ENCODE measurements around the gene RBCK1. TPM values are rescaled to one million over a fixed set of nuclear protein-coding genes. Genes with fewer than 3 reads are reported as not detected.

The RBCK1 gene
- total RNA-seq, 4 donors from 2014 or later, result 63.6 to 85.3 (median 78.5) TPM

- H3K4me3 ChIP-seq, result no peak overlapping the region
- H3K27me3 ChIP-seq, result no peaks in the 10 kb centered on the region
- TF ChIP-seq EP300 (IDR thresholded peaks at IDR 0.05) (no peak), POLR2AphosphoS5 (IDR thresholded peaks at IDR 0.05) (no peak), POLR2A (IDR thresholded peaks at IDR 0.05) (no peak), CTCF (IDR thresholded peaks at IDR 0.05) (no peak)
- H3K4me1 ChIP-seq, result peaks cover 4% of the 10 kb centered on the region
- no peak overlapping the region for H3K27ac ChIP-seq
- DNase-seq (ENCODE audit: low spot score in 2 of 2), result peak in 1 of 2 donors; percentile 29
- H3K9me3 ChIP-seq, result no peaks in the 10 kb centered on the region
- peaks cover 71% of the 10 kb centered on the region for H3K36me3 ChIP-seq
- WGBS, result 77% methylated on average over 12 of the region's 12 CpGs
Observed at GRCh38 chr20:433300-433975, 25.3 kb downstream of the RBCK1 start.

GRCh38 chr20:434221-434620 lies 26.1 kb downstream of the RBCK1 start:
- peaks cover 7% of the 10 kb centered on the region for H3K4me1 ChIP-seq
- no peaks in the 10 kb centered on the region for H3K27me3 ChIP-seq
- no peaks in the 10 kb centered on the region for H3K9me3 ChIP-seq
- TF ChIP-seq EP300 (IDR thresholded peaks at IDR 0.05) (no peak), POLR2A (IDR thresholded peaks at IDR 0.05) (no peak)
- 66% methylated on average over 11 of the region's 11 CpGs for WGBS
- peak in 1 of 2 donors; percentile 22 for DNase-seq (ENCODE audit: low spot score in 2 of 2)
- H3K4me3 ChIP-seq, result no peak overlapping the region
- H3K27ac ChIP-seq, result no peak overlapping the region
- H3K36me3 ChIP-seq, result peaks cover 72% of the 10 kb centered on the region

GRCh38 chr20:434661-435419 lies 26.7 kb downstream of the RBCK1 start:
- H3K36me3 ChIP-seq, result peaks cover 72% of the 10 kb centered on the region
- TF ChIP-seq CTCF (IDR thresholded peaks at IDR 0.05), result no peak
- no peak for TF ChIP-seq POLR2AphosphoS5 (IDR thresholded peaks at IDR 0.05)
- no peak for TF ChIP-seq EP300 (IDR thresholded peaks at IDR 0.05)
- no peak for TF ChIP-seq POLR2A (IDR thresholded peaks at IDR 0.05)

GRCh38 chr20:435558-435957 lies 27.5 kb downstream of the RBCK1 start:
- Histone ChIP-seq H3K27ac (no peak overlapping the region), H3K9me3 (no peaks in the 10 kb centered on the region), H3K36me3 (peaks cover 72% of the 10 kb centered on the region), H3K4me1 (peaks cover 9% of the 10 kb centered on the region), H3K4me3 (no peak overlapping the region), H3K27me3 (no peaks in the 10 kb centered on the region)
- TF ChIP-seq EP300 (IDR thresholded peaks at IDR 0.05) (no peak), CTCF (IDR thresholded peaks at IDR 0.05) (no peak), POLR2A (IDR thresholded peaks at IDR 0.05) (no peak), POLR2AphosphoS5 (IDR thresholded peaks at IDR 0.05) (no peak)
- 81% methylated on average over 7 of the region's 7 CpGs for WGBS
- no peak for DNase-seq (ENCODE audit: low spot score in 2 of 2)

More at GRCh38 chr20:434661-435419, 26.7 kb downstream of the RBCK1 start:
- no peak overlapping the region for H3K27ac ChIP-seq
- H3K4me1 ChIP-seq, result peaks cover 9% of the 10 kb centered on the region
- 84% methylated on average over 10 of the region's 16 CpGs for WGBS
- no peaks in the 10 kb centered on the region for H3K9me3 ChIP-seq
- H3K27me3 ChIP-seq, result no peaks in the 10 kb centered on the region
- no peak overlapping the region for H3K4me3 ChIP-seq
- no peak for DNase-seq (ENCODE audit: low spot score in 2 of 2)

- peaks cover 9% of the 10 kb centered on the region for H3K4me1 ChIP-seq
- WGBS, result 99% methylated on average over 5 of the region's 5 CpGs
- no peaks in the 10 kb centered on the region for H3K9me3 ChIP-seq
- H3K27ac ChIP-seq, result no peak overlapping the region
- no peaks in the 10 kb centered on the region for H3K27me3 ChIP-seq
- H3K36me3 ChIP-seq, result peaks cover 76% of the 10 kb centered on the region
- TF ChIP-seq POLR2A (IDR thresholded peaks at IDR 0.05) (no peak), EP300 (IDR thresholded peaks at IDR 0.05) (no peak), POLR2AphosphoS5 (IDR thresholded peaks at IDR 0.05) (no peak)
- H3K4me3 ChIP-seq, result no peak overlapping the region
- DNase-seq (ENCODE audit: low spot score in 2 of 2), result no peak
Observed at GRCh38 chr20:436476-436875, 28.4 kb downstream of the RBCK1 start.

- H3K27me3 ChIP-seq, result no peaks in the 10 kb centered on the region
- H3K36me3 ChIP-seq, result peaks cover 81% of the 10 kb centered on the region
- no peak for TF ChIP-seq CTCF (IDR thresholded peaks at IDR 0.05)
- TF ChIP-seq POLR2AphosphoS5 (IDR thresholded peaks at IDR 0.05), result no peak
- no peak for TF ChIP-seq EP300 (IDR thresholded peaks at IDR 0.05)
- no peak for TF ChIP-seq POLR2A (IDR thresholded peaks at IDR 0.05)
- H3K4me1 ChIP-seq, result peaks cover 9% of the 10 kb centered on the region
- no peaks in the 10 kb centered on the region for H3K9me3 ChIP-seq
- H3K27ac ChIP-seq, result no peak overlapping the region
- 72% methylated on average over 6 of the region's 6 CpGs for WGBS
- DNase-seq (ENCODE audit: low spot score in 2 of 2), result no peak
- no peak overlapping the region for H3K4me3 ChIP-seq
Observed at GRCh38 chr20:437787-438486, 29.8 kb downstream of the RBCK1 start.
